G401 (cell line): ENCODE results near the gene NAP1L4. TPM values are rescaled to one million over a fixed set of nuclear protein-coding genes. Genes with fewer than 3 reads are reported as not detected.

Experiments used
- DNase-seq: peaks from one replicate; pipeline ENCODE4 v3.0.0-alpha.2; 2015; ENCODE audit warnings: low spot score
- in situ Hi-C: cut with HindIII; loops from 2 replicates; pipeline ENCODE4 v1.10.0; 2016; ENCODE audit warnings: low sequenced_read_pairs, mixed read lengths
- total RNA-seq: library from RNA; depleted of rRNA; stranded (reverse); fragments of >200 nt; shearing (Covaris generic); gene quantifications from 2 replicates; pipeline ENCODE4 v1.2.3, GENCODE V29; 2014

The NAP1L4 gene
- total RNA-seq, 1 experiment from 2014 or later: 291 TPM

- in situ Hi-C loops: no loop called here
- DNase-seq: no peak
These were observed 62.6 kb downstream of the NAP1L4 start for GRCh38 chr11:2929531-2929949.

- in situ Hi-C loops: no loop called here
- no peak for DNase-seq
These were observed 63.3 kb downstream of the NAP1L4 start, which contains the start of gene PHLDA2 for GRCh38 chr11:2928605-2929530. TSS of gene PHLDA2 (minus strand) at chr11:2929420. CDS start at chr11:2929364, 56 bp downstream.

- in situ Hi-C loops: no loop called here
- no peak for DNase-seq
These were observed 64.1 kb downstream of the NAP1L4 start for GRCh38 chr11:2927851-2928604.

GRCh38 chr11:2927121-2927800 lies 64.9 kb downstream of the NAP1L4 start:
- no peak for DNase-seq
- in situ Hi-C loops: no loop called here

- DNase-seq: no peak
- in situ Hi-C loops: no loop called here
These were observed 65.5 kb downstream of the NAP1L4 start for GRCh38 chr11:2926611-2927051.

DNA sequence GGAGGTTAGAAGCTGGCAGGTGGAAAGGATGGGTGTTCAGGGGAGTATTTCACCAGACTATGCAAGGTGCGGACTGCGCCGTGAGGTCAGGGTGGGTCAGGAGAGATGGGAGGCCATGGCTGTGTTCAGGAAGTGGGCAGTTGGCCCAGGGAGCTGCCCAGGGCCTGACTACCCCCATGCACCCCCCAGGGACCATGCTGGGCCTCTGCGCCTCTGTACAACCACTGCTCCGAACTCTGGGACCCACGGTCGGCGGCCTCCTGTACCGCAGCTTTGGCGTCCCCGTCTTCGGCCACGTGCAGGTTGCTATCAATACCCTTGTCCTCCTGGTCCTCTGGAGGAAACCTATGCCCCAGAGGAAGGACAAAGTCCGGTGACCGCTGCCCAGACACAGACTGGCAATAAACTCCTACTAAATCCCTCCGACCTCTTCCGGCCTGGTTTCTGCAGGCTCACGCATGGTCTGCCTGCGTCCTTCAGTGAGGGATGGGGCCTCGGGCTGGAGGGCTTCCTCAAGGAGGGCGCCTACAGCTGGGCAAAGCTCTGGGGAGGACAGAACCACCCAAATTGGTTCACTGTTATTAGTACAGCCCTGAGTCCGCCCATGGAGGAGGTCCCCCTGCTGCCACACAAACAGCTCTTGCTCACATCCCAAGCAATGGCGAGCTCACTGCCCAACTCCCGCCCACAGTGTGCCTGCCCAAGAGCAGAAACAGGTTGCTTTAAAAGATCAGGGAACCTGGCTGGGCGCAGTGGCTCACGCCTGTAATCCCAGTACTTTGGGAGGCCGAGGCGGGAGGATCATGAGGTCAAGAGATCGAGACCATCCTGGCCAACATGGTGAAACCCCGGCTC lies 67.1 kb downstream of the NAP1L4 start:
- DNase-seq: no peak
- in situ Hi-C loops: no loop called here

DNA sequence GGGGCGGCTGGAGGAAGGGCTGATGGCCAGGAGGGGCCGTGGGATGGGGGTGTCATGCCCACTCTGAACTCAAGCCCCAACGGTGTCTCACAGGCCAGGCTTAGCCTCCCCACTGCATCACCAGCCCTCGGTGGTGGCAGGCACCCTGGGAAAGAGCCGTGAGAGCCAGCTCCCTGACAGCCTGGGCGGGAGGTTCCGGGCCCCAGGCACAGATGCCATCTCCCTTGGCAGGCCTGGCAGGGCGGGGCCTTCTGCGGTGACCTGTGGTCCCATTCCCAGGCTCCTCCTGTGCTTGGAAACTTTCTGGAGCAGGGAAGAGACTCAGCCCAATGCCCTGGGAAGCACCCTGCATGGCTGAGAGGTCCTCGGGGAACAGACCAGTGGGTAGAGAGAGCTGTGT lies 67.7 kb downstream of the NAP1L4 start:
- in situ Hi-C loops: no loop called here
- DNase-seq: no peak

- in situ Hi-C loops: no loop called here
- DNase-seq: no peak
These were observed 68.4 kb downstream of the NAP1L4 start for GRCh38 chr11:2923446-2924375.

DNA sequence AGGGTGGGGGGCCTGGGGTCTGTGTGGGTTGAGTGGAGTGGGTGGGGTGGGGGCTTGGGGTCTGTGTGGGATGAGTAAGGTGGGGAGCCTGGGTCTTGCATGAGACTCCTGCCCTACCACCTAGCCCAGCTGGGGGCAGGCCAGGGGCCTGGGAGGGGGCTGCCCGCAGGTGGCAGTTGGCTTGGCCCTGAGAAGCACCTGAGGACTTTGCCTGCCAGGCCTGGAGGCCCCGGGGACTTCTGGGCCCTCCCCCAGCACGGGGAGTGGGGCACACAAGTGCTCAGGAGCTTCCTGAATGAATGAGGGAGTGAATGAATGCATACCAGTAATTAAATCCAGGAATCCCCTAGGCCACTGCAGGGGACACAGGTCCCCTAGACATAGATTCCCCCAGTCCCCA lies 69.5 kb downstream of the NAP1L4 start:
- in situ Hi-C loops: no loop called here

DNA sequence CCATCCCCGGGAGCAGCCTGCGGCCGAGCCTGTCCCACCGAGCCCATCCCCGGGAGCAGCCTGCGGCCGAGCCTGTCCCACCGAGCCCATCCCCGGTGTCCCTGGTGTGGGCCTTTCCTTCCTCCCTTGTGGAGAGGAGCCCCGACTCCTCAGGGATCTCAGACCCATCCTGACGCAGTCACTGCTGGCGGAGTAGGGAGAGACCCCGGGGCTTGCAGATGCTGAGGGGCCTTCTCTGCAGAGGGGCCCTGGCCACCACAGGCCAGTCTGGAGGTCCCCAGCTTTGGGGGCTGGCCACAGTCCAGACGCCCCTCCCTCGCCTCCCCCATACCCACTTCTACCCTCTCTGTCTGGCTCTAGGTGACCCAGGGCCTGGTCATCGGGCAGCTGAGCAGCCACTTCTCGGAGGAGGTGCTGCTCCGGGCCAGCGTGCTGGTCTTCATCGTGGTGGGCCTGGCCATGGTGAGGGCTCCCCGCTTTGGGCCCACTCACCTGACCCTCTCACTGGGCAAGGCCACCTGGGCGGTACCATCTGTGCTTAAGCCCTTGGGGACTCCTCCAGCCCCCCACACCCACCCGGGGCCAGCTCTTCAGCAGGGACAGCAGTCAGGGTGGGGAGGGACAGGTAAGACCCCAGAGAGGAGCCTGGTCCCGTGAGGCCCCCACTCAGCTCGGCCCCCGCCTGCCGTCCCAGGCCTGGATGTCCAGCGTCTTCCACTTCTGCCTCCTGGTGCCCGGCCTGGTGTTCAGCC lies 70.2 kb downstream of the NAP1L4 start:
- in situ Hi-C loops: no loop called here

More for the DNA sequence above, 69.5 kb downstream of the NAP1L4 start:
- no peak for DNase-seq

GRCh38 chr11:2921261-2921660 lies 70.9 kb downstream of the NAP1L4 start:
- in situ Hi-C loops: no loop called here
- no peak for DNase-seq

More for the DNA sequence above, 70.2 kb downstream of the NAP1L4 start:
- DNase-seq: no peak

- in situ Hi-C loops: no loop called here
- DNase-seq: no peak
These were observed 71.8 kb downstream of the NAP1L4 start for GRCh38 chr11:2920343-2920742.

- no peak for DNase-seq
- in situ Hi-C loops: no loop called here
These were observed 72.3 kb downstream of the NAP1L4 start for GRCh38 chr11:2919837-2920236.

- in situ Hi-C loops: no loop called here
- DNase-seq: no peak
These were observed 72.9 kb downstream of the NAP1L4 start for GRCh38 chr11:2919188-2919587.

GRCh38 chr11:2917842-2918490 lies 74.2 kb downstream of the NAP1L4 start:
- in situ Hi-C loops: no loop called here
- no peak for DNase-seq

GRCh38 chr11:2916892-2917645 lies 75.1 kb downstream of the NAP1L4 start:
- DNase-seq: no peak
- in situ Hi-C loops: no loop called here
